Measurements from ENCODE around the gene MYO18A. TPM values are rescaled to one million over a fixed set of nuclear protein-coding genes. Genes with fewer than 3 reads are reported as not detected.

The MYO18A gene
- total and polyA plus RNA-seq, 10 of the 15 experiments (the other 5 are each of a cell fraction or from before 2014, with no cell fraction given) = 2.9 to 66.0 (median 24.5) TPM

DNA sequence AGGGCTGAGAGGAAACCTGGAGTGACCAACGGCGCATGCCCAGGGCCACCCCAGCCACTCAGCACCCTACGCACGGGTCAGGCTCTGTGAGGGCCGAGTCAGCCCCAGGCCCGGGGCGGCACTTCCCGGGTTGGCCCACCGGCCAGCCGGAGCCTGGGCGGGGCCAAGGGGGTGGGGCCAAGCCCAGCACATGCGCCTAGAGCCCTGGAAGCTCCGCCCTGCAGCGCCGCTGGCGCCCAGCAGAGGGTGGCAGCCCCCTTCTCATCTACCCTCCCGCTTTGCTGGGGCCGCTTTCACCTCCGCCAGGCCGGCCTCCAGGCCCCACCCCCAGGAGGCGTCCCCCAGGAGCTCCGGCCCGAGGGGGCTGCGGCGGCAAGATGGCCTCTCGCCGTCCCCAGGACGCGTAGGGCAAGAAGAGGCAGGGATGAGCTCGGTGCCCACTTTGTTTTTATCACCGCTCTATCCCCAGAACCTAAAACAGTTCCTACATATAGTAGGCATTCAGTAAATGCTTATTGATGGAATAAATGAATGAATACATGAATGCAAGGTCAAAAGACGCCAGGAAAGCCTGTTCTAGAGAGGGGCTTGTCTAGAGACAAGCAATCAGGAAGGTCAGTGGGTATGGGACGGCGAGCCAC is 31.3 kb downstream of the MYO18A start (continued):
- TF ChIP-seq, protein P1, sequence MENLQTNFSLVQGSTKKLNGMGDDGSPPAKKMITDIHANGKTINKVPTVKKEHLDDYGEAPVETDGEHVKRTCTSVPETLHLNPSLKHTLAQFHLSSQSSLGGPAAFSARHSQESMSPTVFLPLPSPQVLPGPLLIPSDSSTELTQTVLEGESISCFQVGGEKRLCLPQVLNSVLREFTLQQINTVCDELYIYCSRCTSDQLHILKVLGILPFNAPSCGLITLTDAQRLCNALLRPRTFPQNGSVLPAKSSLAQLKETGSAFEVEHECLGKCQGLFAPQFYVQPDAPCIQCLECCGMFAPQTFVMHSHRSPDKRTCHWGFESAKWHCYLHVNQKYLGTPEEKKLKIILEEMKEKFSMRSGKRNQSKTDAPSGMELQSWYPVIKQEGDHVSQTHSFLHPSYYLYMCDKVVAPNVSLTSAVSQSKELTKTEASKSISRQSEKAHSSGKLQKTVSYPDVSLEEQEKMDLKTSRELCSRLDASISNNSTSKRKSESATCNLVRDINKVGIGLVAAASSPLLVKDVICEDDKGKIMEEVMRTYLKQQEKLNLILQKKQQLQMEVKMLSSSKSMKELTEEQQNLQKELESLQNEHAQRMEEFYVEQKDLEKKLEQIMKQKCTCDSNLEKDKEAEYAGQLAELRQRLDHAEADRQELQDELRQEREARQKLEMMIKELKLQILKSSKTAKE (IDR thresholded peaks at IDR 0.05; ENCODE audit: low read depth, poor library complexity, severe bottlenecking) = no peak
- TF ChIP-seq SUZ12 (IDR thresholded peaks at IDR 0.05; ENCODE audit: unreplicated experiment) = no peak
- TF ChIP-seq ZZZ3 (IDR thresholded peaks at IDR 0.05; ENCODE audit: control insufficient read depth, insufficient read length, low read depth) = no peak
- TF ChIP-seq, protein P2, sequence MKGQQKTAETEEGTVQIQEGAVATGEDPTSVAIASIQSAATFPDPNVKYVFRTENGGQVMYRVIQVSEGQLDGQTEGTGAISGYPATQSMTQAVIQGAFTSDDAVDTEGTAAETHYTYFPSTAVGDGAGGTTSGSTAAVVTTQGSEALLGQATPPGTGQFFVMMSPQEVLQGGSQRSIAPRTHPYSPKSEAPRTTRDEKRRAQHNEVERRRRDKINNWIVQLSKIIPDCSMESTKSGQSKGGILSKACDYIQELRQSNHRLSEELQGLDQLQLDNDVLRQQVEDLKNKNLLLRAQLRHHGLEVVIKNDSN (IDR thresholded peaks at IDR 0.05; ENCODE audit: borderline replicate concordance, extremely low read length, insufficient read depth, low read depth, low read length) = no peak
- no peak; the same call in 1 of the 2 replicates for TF ChIP-seq SMAD5 (IDR thresholded peaks at IDR 0.05; ENCODE audit: low read depth)
- no peak for TF ChIP-seq ASH2L (IDR thresholded peaks at IDR 0.05; ENCODE audit: borderline replicate concordance, low read depth)
- peak; percentile 44; the same call in 1 of the 2 replicates for TF ChIP-seq CREB1 (IDR thresholded peaks at IDR 0.05; ENCODE audit: low read depth)
- TF ChIP-seq, protein P3, sequence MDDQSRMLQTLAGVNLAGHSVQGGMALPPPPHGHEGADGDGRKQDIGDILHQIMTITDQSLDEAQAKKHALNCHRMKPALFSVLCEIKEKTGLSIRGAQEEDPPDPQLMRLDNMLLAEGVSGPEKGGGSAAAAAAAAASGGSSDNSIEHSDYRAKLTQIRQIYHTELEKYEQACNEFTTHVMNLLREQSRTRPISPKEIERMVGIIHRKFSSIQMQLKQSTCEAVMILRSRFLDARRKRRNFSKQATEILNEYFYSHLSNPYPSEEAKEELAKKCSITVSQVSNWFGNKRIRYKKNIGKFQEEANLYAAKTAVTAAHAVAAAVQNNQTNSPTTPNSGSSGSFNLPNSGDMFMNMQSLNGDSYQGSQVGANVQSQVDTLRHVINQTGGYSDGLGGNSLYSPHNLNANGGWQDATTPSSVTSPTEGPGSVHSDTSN (IDR thresholded peaks at IDR 0.05; ENCODE audit: insufficient replicate concordance, low read depth, low read length) = no peak
- TF ChIP-seq CBX5 (IDR thresholded peaks at IDR 0.05; ENCODE audit: low read depth) = no peak
- TF ChIP-seq, protein P4, sequence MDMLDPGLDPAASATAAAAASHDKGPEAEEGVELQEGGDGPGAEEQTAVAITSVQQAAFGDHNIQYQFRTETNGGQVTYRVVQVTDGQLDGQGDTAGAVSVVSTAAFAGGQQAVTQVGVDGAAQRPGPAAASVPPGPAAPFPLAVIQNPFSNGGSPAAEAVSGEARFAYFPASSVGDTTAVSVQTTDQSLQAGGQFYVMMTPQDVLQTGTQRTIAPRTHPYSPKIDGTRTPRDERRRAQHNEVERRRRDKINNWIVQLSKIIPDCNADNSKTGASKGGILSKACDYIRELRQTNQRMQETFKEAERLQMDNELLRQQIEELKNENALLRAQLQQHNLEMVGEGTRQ (IDR thresholded peaks at IDR 0.05; ENCODE audit: borderline replicate concordance, low read depth, low read length) = no peak
- TF ChIP-seq FOS (IDR thresholded peaks at IDR 0.05; ENCODE audit: borderline replicate concordance, extremely low read depth, insufficient read length) = no peak
- TF ChIP-seq RAD51 (IDR thresholded peaks at IDR 0.05) = no peak
- TF ChIP-seq RCOR1 (conservative IDR thresholded peaks at IDR 0.05; ENCODE audit: low read depth, low read length) = no peak
- TF ChIP-seq BRCA1 (IDR thresholded peaks at IDR 0.05; ENCODE audit: low read depth, low read length) = no peak
- TF ChIP-seq EGR1 (IDR thresholded peaks at IDR 0.05; ENCODE audit: borderline replicate concordance in 1 of 2, low read depth in 2 of 2, low read length in 2 of 2) = 0 out of 3 replicates have a peak, but pooled peaks of 1 of the 2 experiments have one; percentile 30
- TF ChIP-seq ZSCAN29 (IDR thresholded peaks at IDR 0.05) = no peak
- peak; percentile 68 for TF ChIP-seq BACH1 (IDR thresholded peaks at IDR 0.05; ENCODE audit: borderline replicate concordance)
- TF ChIP-seq ZNF217 (IDR thresholded peaks at IDR 0.05) = no peak
- TF ChIP-seq TCF7 (IDR thresholded peaks at IDR 0.05; ENCODE audit: borderline replicate concordance) = no peak
- TF ChIP-seq ZNF384 (IDR thresholded peaks at IDR 0.05; ENCODE audit: borderline replicate concordance, low read depth, low read length) = no peak
- TF ChIP-seq PAX5 (IDR thresholded peaks at IDR 0.05; ENCODE audit: borderline replicate concordance, low read depth, low read length) = peak; percentile 70; the same call in 1 of the 2 replicates
- TF ChIP-seq, protein P5, sequence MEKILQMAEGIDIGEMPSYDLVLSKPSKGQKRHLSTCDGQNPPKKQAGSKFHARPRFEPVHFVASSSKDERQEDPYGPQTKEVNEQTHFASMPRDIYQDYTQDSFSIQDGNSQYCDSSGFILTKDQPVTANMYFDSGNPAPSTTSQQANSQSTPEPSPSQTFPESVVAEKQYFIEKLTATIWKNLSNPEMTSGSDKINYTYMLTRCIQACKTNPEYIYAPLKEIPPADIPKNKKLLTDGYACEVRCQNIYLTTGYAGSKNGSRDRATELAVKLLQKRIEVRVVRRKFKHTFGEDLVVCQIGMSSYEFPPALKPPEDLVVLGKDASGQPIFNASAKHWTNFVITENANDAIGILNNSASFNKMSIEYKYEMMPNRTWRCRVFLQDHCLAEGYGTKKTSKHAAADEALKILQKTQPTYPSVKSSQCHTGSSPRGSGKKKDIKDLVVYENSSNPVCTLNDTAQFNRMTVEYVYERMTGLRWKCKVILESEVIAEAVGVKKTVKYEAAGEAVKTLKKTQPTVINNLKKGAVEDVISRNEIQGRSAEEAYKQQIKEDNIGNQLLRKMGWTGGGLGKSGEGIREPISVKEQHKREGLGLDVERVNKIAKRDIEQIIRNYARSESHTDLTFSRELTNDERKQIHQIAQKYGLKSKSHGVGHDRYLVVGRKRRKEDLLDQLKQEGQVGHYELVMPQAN (conservative IDR thresholded peaks at IDR 0.05) = no peak; the same call in 1 of the 2 replicates
- TF ChIP-seq RAD21 (IDR thresholded peaks at IDR 0.05; ENCODE audit: insufficient read depth, low read depth, low read length) = peak; percentile 88

Data from GM12878 (cell line).